ENCODE results near the gene MBP.
A peak's percentile ranks its signal among the peaks of the same experiment; 100 is the strongest.

MBP gene

DNA sequence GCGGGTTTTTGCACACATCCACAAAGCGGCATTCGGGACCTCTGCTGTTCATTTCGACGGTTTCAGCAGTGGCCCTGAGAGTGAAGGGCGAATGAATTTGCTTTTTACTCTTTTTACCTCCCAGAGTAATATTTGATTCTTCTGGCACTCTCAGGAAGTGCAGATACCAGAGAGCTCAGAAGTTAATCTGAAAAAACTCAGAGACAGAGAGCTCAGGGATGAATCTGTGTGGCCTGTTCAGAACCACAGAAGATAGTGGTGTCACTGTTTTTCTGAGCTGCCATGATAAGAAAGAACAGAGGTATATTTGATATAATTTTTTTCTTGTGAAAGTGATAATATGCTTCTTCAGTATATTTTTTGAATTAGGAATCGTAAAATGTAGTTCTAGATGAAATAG, 129.3 kb downstream of the MBP start:
- TF ChIP-seq, protein P1, sequence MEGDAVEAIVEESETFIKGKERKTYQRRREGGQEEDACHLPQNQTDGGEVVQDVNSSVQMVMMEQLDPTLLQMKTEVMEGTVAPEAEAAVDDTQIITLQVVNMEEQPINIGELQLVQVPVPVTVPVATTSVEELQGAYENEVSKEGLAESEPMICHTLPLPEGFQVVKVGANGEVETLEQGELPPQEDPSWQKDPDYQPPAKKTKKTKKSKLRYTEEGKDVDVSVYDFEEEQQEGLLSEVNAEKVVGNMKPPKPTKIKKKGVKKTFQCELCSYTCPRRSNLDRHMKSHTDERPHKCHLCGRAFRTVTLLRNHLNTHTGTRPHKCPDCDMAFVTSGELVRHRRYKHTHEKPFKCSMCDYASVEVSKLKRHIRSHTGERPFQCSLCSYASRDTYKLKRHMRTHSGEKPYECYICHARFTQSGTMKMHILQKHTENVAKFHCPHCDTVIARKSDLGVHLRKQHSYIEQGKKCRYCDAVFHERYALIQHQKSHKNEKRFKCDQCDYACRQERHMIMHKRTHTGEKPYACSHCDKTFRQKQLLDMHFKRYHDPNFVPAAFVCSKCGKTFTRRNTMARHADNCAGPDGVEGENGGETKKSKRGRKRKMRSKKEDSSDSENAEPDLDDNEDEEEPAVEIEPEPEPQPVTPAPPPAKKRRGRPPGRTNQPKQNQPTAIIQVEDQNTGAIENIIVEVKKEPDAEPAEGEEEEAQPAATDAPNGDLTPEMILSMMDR (conservative IDR thresholded peaks at IDR 0.05; ENCODE audit: low read depth, low read length) = no peak
- no peak overlapping the region for H3K4me3 ChIP-seq (ENCODE audit: low read length)
- DNase-seq (ENCODE audit: low read depth) = no peak

- H3K4me3 ChIP-seq (ENCODE audit: low read length) = no peak overlapping the region
- DNase-seq (ENCODE audit: low read depth) = no peak
- TF ChIP-seq, protein P1 (conservative IDR thresholded peaks at IDR 0.05; ENCODE audit: low read depth, low read length) = no peak
Observed at GRCh38 chr18:77002496-77002895, 130.1 kb downstream of the MBP start.

GRCh38 chr18:77001979-77002378, 130.6 kb downstream of the MBP start:
- TF ChIP-seq, protein P1 (conservative IDR thresholded peaks at IDR 0.05; ENCODE audit: low read depth, low read length) = no peak
- no peak overlapping the region for H3K4me3 ChIP-seq (ENCODE audit: low read length)
- no peak for DNase-seq (ENCODE audit: low read depth)

- DNase-seq (ENCODE audit: low read depth) = no peak
- TF ChIP-seq, protein P1 (conservative IDR thresholded peaks at IDR 0.05; ENCODE audit: low read depth, low read length) = no peak
- no peak overlapping the region for H3K4me3 ChIP-seq (ENCODE audit: low read length)
Observed at GRCh38 chr18:77001041-77001440, 131.5 kb downstream of the MBP start.

DNA sequence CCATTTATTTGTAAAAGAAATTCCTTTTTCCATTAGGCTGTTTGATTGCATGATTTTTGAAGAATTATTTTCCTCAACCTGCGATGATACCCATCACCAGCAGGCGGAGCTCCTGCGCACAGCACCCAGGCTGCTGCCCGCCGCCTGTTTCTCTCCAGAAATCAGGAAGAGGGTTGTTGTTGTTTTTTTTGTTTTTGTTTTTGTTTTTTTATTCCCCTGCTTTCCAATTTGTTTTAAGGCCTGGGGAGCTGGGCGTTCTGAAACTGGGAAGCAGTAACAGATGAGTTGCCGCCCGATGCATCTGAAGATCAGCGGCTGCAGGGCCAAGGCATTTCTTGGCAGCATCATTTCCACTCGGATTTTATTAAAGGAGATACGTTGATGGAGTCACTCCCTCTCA, 132.1 kb downstream of the MBP start:
- H3K4me3 ChIP-seq (ENCODE audit: low read length) = no peak overlapping the region
- no peak for DNase-seq (ENCODE audit: low read depth)
- TF ChIP-seq, protein P1 (conservative IDR thresholded peaks at IDR 0.05; ENCODE audit: low read depth, low read length) = peak; percentile 99

DNA sequence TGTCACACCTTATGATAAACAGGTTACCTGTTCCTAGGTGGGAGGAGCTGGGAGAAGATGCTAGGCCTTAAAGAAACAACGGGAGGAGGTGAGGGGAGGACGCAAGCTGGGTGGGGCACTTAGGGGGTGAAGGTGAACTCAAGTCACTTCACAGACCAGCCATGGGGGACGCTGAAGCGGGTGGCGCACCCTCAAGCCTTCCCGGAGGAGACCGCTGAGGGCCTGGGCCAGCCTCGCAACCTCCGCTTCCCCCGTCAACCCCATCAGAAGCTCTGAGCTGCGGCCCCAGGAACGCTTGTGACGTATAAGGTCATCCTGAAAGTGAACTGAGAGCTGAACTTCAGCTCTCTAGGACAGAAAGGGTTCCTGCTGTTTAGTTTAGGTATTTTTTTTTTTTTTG, 133.5 kb downstream of the MBP start:
- H3K4me3 ChIP-seq (ENCODE audit: low read length) = no peak overlapping the region
- DNase-seq (ENCODE audit: low read depth) = no peak
- TF ChIP-seq, protein P1 (conservative IDR thresholded peaks at IDR 0.05; ENCODE audit: low read depth, low read length) = no peak

GRCh38 chr18:76997951-76998808, 134.4 kb downstream of the MBP start:
- DNase-seq (ENCODE audit: low read depth) = no peak
- TF ChIP-seq, protein P1 (conservative IDR thresholded peaks at IDR 0.05; ENCODE audit: low read depth, low read length) = no peak
- H3K4me3 ChIP-seq (ENCODE audit: low read length) = no peak overlapping the region
